Amygdala (tissue), 56 donors: Measurements from ENCODE around the gene NDST4.

Experiments
- DNase-seq, 56 donors: peaks; one replicate each; lab custom pipeline; 2025; lab: John Stamatoyannopoulos, UW

Gene NDST4

DNA sequence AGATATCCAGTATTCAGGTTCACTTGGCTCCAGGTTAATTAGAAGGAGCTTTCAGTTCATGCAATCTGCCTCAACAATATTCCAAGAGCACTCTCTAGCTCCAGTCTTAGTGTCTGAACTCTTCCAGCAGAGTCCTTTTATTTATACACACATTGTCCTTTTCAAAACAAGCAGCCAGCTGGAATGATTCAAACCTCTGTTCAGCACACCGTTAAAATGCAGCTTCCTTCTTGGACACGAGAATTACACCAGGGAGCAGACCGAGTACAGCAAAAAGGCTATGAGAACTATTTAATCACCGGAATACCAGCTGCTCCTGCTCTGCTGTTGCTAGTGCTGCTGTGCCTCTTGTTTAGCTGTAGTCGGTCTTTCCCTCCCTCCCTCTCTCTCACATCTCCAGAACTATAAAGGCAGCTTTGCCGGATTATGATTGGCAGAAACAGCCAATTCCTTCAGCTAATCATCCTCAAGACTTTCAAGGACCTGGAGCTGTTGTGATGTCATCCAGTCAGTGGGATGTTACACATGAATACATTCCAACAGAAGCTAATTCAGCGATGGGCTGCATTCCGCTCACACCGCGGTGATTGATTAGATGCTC, at the start of gene NDST4:
Gene NDST4 (minus strand): TSS at position 115 of the 601 bp plus-strand sequence. CDS start 36,584 bp downstream, outside the sequence.
- DNase-seq = peak in 24 of 56 donors; percentile 1 to 45 (median 10)

DNA sequence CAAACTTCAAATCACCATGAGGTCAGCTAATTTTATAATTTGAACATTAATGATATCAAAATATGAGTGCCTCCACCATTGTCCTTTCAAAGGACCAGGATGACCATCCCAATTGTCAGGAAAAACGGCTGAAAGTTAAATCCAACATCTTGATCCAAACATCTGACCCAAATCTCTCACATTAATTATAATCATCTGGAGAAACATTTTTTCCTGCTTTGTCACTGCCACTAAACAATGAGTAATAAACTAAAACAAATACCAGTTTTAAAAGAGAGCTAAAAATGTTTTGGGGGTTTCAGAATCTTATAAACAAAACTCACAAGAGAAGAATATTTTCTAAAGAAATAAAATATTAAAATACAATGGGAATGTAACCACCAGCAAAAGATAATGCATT, 45.7 kb upstream of the NDST4 start:
- DNase-seq = no peak

DNA sequence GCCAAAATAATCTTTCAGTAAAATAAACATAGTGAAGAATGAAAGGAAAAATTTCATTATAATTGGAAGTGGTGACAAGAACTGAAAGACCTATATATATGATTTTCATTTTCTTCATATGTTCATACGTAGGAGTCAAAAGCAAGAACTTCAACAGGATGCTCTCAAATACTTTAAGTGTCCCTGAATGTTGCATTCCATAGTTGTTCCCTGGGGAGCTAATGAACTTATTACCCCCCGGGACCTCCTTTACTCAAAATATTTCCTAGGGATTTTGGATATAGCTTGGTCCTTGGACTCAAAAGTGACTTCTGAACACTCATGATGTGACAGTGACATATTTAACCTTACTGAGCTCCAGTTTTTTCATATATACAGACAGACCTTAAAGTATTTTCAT, 44.9 kb upstream of the NDST4 start:
- DNase-seq = no peak

- no peak for DNase-seq
Measured at GRCh38 chr4:115154826-115155225, 41.4 kb upstream of the NDST4 start.

- DNase-seq = no peak
Measured at GRCh38 chr4:115152965-115153364, 39.5 kb upstream of the NDST4 start.

GRCh38 chr4:115152081-115152480, 38.7 kb upstream of the NDST4 start:
- no peak for DNase-seq

GRCh38 chr4:115149106-115149505, 35.7 kb upstream of the NDST4 start:
- DNase-seq = no peak

- DNase-seq = no peak
Measured at GRCh38 chr4:115145393-115146160, 32.2 kb upstream of the NDST4 start.

- DNase-seq = no peak
Measured at GRCh38 chr4:115128037-115128436, 14.6 kb upstream of the NDST4 start.

DNA sequence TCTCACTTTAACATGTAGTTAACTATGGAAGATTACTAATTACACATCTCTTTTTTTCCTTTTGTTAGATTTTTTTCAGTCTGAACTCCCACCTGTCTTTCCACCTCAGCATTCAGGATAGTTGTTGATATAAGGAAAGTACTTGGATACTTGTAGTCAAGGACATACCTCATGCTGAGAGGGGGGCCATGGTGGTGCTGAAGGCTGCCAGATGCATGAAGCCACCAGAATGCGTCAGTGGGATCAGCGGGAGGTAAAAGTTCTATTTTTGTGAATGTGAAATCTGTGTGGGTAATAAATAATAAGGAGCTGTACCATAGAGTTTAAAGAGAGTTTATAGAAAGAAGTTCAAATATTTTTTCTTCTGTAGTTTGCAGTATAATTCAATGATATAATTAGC, 13.1 kb upstream of the NDST4 start:
- no peak for DNase-seq

DNA sequence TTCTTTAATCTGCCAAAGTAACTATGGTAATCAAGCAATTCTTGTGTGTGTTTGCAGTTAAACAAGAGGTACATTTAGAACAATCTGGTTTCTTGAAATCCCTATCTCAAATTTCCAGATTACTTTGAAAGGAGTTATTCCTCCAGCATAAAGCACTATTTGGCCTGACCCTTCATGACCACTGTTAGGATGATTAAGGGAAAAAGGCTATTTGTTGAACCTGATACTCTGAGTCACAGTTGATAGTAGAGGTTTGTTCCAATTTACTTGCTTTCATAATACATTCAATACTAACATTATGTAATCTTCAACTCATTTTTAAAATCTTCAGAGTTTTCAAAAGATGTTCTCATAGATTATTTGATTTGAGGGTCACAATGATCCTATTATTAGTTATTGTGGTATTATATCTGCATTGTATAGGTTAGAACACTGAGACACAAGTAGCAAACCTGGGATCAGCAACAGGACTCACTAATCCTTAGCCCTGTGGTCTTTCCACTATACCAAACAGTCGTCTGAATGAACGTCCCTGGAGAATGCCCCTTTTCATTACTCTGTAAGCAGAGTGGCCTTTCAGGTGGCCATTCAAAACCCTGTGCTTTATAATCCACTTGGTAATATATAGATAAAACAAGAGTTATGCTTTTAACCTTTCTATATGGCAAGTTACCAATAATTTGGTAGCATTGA, 8.1 kb upstream of the NDST4 start:
- no peak for DNase-seq

DNA sequence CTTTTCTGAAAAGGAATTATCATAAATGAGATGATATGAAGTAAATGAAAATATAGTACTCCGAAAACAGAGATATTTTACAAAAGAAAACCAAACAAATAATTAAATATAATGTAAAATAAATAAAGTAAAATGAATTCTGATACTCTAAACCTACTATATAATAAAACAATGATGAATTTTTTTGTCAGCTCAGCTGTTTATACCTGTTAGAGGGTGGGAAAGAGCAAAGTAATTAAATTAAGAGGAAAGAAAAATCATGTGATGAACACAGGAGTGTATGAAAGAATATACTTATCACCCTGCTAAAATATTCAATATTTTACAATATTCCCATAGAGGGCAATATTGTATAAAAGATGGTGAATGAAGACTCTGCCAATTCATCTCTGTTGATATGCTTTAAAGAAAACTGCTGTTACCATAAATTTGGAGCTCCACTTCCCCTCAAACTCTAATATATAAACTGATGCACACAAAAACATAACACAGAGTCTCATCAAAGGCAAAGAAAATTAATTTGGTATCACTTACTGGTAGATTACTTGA, 6.5 kb upstream of the NDST4 start:
- no peak for DNase-seq

- no peak for DNase-seq
Measured at GRCh38 chr4:115117651-115118050, 4.2 kb upstream of the NDST4 start.

DNA sequence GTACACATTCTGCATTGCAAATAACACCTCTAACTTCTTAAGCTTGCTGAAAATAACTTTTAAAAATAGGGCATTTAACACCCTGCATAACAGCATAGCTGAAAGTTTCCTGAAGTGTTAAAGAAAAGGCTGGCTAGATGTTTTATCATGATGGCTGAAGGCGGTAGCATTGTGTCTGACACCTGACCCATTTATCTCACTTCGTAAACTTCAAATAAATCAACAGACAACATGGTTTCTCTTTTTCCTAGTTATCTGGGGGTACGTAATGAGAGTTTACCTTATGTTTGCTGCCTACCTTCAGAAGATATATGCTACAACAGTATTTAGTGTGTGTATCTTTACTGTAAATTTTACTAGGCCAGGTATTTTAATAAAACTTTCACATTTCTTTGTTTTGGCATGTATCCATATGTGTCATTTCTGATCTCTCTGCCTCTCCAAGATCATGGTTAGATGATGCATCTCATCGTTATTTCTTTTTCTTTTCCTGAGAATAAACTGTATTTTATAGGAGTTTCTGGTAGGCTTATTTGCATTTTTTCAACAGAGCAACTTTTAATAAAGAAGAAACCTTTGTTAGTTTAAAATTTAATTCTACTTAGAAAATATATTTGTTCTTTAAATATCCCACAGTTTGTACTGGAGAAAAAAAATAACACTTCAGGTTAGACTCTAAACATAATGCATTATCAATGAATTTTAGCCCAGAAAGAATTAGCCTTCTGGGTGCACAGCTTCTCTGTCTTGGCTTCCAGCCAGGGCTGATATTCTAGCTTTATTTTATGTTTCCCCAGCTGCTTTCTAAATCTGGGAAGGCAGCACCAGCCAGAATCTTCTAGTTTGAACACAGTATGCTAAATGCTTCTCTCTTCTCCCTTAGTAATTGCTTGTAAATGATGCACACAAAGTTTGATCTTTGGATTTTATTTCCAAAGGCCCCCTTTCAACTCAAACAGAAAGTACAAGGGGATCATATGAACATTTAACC, 2.9 kb downstream of the NDST4 start:
- peak in 13 of 56 donors; percentile 0 to 54 (median 3) for DNase-seq

DNA sequence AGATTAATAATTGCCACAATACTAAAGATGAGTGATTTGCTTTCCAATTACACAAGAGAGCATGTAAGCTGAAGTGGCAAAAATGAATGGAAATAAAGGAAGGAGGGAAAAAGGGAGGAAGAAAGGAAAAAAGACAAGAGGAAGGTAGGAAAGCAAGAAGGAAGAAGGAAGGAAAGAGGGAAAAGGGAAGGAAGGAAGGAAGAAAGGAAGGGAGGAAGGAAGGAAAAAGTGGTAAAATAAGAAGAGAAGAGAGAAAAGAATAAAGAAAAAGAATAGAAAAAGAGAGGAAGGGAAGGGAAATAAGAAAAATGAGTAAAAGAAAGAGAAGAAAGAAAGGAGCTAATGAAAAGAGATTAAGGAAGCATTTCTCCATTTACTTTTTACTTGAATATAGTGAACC, 4.6 kb downstream of the NDST4 start:
- DNase-seq = no peak

GRCh38 chr4:115107411-115107810, 6.0 kb downstream of the NDST4 start:
- DNase-seq = no peak

DNA sequence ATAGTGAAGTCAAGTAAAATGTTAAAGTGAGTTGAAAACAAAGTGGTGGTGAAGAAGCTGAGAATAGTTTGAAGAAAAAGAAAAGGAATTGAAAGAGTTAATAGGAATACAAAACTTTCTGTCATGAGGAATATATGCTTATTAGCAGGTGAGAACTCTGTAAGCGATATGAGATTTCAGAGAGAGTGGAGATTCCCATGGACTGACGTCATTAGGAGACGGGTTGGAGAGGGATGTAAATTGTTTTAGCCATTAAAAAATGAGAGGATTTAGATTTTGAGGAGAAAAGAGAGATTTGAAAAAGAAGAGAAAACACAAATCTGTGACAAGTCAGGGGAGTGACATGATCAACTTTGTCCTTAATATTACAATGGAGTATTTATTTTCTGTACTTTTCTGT, 11.7 kb downstream of the NDST4 start:
- no peak for DNase-seq

- no peak for DNase-seq
Measured at GRCh38 chr4:115090483-115091075, 22.8 kb downstream of the NDST4 start.

DNA sequence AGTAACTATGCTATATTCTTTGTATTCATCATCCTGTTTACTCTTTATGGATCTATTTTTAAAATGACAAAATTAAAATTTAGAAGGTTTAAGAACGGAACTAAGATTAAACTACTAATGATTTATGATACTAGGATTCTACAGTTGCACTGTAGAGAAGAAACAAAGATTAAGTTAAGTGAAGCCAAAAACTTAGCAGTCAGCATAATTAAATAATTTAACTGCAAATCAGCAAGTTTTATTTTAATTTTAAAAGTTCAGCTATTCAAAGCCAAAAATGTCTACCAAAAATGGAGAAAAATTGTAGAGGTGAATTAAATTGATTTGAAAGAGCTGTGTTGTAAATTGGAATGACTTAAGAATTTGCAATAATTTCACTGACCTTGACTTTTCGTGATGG, 30.8 kb downstream of the NDST4 start:
- no peak for DNase-seq

DNA sequence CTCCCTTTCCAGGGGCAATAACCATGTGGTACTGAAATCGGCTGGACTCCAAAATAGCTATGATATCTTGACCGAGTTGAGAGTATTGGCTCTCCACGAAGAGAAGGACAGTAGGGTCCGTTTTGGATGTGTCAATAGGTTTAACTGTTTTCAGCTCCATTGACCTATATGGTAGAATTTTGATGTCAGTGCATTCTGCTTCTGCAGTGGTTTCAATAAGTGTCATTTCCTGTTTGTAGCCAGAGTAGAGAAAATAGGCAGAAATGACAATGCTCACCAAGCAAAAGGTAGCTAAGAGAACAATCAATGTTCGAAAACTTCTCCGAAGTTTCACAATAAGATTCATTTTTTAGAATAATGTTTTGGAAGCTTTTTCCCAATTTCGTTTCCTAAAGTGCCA, 36.7 kb downstream of the NDST4 start:
- no peak for DNase-seq
